A549 (cell line): ENCODE measurements around the gene CES4A. TPM values are rescaled to one million over a fixed set of nuclear protein-coding genes. Genes with fewer than 3 reads are reported as not detected.

Experiments used
- ATAC-seq, 2 experiments: fragments of 200-7000 bp in 1 of 2; fragments of >200 bp in 1 of 2; cut with Nextera tagmentation in 1 of 2; cut with Tn5 transposase in 1 of 2; 3 replicates each; pipeline versions ENCODE4 v1.8.0 to v1.9.1; 2018 to 2020; ENCODE audit warnings: mild to moderate bottlenecking in 1 of 2, moderate library complexity in 1 of 2
- CTCF ChIA-PET: fragments of 300-600 bp; sonication (Branson Sonifier 250); formaldehyde crosslinking; extraction: SDS; loops from one replicate; lab custom pipeline; 2021; ENCODE audit warnings: antibody characterized with exemption, inconsistent platforms; lab: Yijun Ruan, JAX
- POLR2A ChIA-PET: fragments of 350-600 bp; formaldehyde crosslinking; extraction: SDS; loops from one replicate; lab custom pipeline; 2021; ENCODE audit warnings: antibody characterized with exemption, inconsistent platforms; lab: Yijun Ruan, JAX
- DNase-seq, 2 experiments: peaks; one replicate each; pipeline versions ENCODE4 v3.0.0 to v3.0.0-alpha.2; 2011 to 2016; ENCODE audit warnings: low read depth in 1 of 2, low spot score in 1 of 2
- FAIRE-seq: peaks from 2 replicates; lab custom pipeline; 2011; peaks lifted over from hg19 to GRCh38; lab: Jason Lieb, UNC
- H3K27ac ChIP-seq, 2 experiments: fragments of >200 bp; sonication (Bioruptor Twin); formaldehyde crosslinking; 3 replicates each; pipeline ENCODE4 v1.5.1; 2016 to 2017
- H3K4me1 ChIP-seq: fragments of >200 bp; sonication (Bioruptor Twin); formaldehyde crosslinking; 3 replicates; pipeline ENCODE4 v1.6.1; 2016
- H3K4me2 ChIP-seq: fragments of >200 bp; sonication (Bioruptor Twin); formaldehyde crosslinking; 3 replicates; pipeline ENCODE4 v1.6.1; 2016
- H3K4me3 ChIP-seq: fragments of >200 bp; sonication (Bioruptor Twin); formaldehyde crosslinking; 3 replicates; pipeline ENCODE4 v1.5.1; 2016
- H3K9me3 ChIP-seq: fragments of >200 bp; sonication (Bioruptor Twin); formaldehyde crosslinking; 3 replicates; pipeline ENCODE4 v1.6.1; 2016
- ATOH8 ChIP-seq: fragments of 250-450 bp; sonication (Bioruptor Pico); IDR thresholded peaks from 2 replicates; pipeline ENCODE4 v1.5.0; 2020; ENCODE audit warnings: low read depth, mild to moderate bottlenecking, moderate library complexity
- CBX2 ChIP-seq: fragments of 200-600 bp; sonication (generic); IDR thresholded peaks from 2 replicates; pipeline ENCODE4 v1.6.1; 2016; ENCODE audit warnings: low read depth, mild to moderate bottlenecking, borderline replicate concordance
- EHF ChIP-seq: fragments of 250-450 bp; sonication (Bioruptor Pico); IDR thresholded peaks from 2 replicates; pipeline ENCODE4 v1.5.0; 2020; ENCODE audit warnings: mild to moderate bottlenecking
- ELK1 ChIP-seq: fragments of 150-350 bp; IDR thresholded peaks from 2 replicates; pipeline ENCODE4 v1.6.1; 2014; ENCODE audit warnings: low read depth, mild to moderate bottlenecking, low read length
- EP300 ChIP-seq, 2 experiments: fragments of >200 bp; sonication (Bioruptor Twin); formaldehyde crosslinking; IDR thresholded peaks; 2 replicates in 1 of 2; 3 replicates in 1 of 2; pipeline ENCODE4 v1.6.1; 2016 to 2017
- ESRRA ChIP-seq: fragments of 150-350 bp; IDR thresholded peaks from 2 replicates; pipeline ENCODE4 v1.6.1; 2014; ENCODE audit warnings: mild to moderate bottlenecking, low read length, borderline replicate concordance
- FOSB ChIP-seq: fragments of 250-450 bp; sonication (Bioruptor Pico); IDR thresholded peaks from 2 replicates; pipeline ENCODE4 v1.5.0; 2020; ENCODE audit warnings: mild to moderate bottlenecking, moderate library complexity
- FOSL2 ChIP-seq, 2 experiments: fragments of 450-650 bp in 1 of 2; fragments of >200 bp in 1 of 2; sonication (Bioruptor Twin) in 1 of 2; formaldehyde crosslinking; IDR thresholded peaks; 2 replicates each; pipeline versions ENCODE4 v1.5.0 to v1.6.1; 2016 to 2020; ENCODE audit warnings: mild to moderate bottlenecking in 1 of 2, moderate library complexity in 1 of 2
- FOXS1 ChIP-seq: fragments of 250-450 bp; sonication (Bioruptor Pico); IDR thresholded peaks from 2 replicates; pipeline ENCODE4 v1.5.0; 2020; ENCODE audit warnings: mild to moderate bottlenecking, moderate library complexity
- GATA3 ChIP-seq: IDR thresholded peaks from 2 replicates; pipeline ENCODE4 v1.6.1; 2012; ENCODE audit warnings: borderline replicate concordance
- HDAC2 ChIP-seq: fragments of 200-600 bp; sonication (generic); IDR thresholded peaks from 2 replicates; pipeline ENCODE4 v1.6.1; 2016
- HOXB13 ChIP-seq: fragments of 250-450 bp; sonication (Bioruptor Pico); IDR thresholded peaks from 2 replicates; pipeline ENCODE4 v1.5.0; 2020; ENCODE audit warnings: low read depth, mild to moderate bottlenecking, moderate library complexity
- MAFK ChIP-seq: fragments of 450-650 bp; IDR thresholded peaks from 2 replicates; pipeline ENCODE4 v1.6.1; 2014; ENCODE audit not compliant: partially characterized antibody
- MYC ChIP-seq: IDR thresholded peaks from 2 replicates; pipeline ENCODE4 v1.6.1; 2012; ENCODE audit warnings: mild to moderate bottlenecking, inconsistent platforms, low read length, improper control_type of control experiment, borderline replicate concordance
- PBX3 ChIP-seq: IDR thresholded peaks from 2 replicates; pipeline ENCODE4 v1.6.1; 2012
- POLR2A ChIP-seq: IDR thresholded peaks from 2 replicates; pipeline ENCODE4 v1.6.1; 2012; ENCODE audit warnings: mild to moderate bottlenecking, low read length
- RARB ChIP-seq: fragments of 250-450 bp; sonication (Bioruptor Pico); IDR thresholded peaks from 2 replicates; pipeline ENCODE4 v1.8.0; 2021; ENCODE audit warnings: mild to moderate bottlenecking, moderate library complexity
- SMC3 ChIP-seq: fragments of >200 bp; sonication (Bioruptor Twin); formaldehyde crosslinking; IDR thresholded peaks from 3 replicates; pipeline ENCODE4 v1.6.1; 2018; ENCODE audit warnings: inconsistent platforms
- SREBF2 ChIP-seq: fragments of 450-650 bp; IDR thresholded peaks from 2 replicates; pipeline ENCODE4 v1.6.1; 2014; ENCODE audit warnings: mild to moderate bottlenecking, moderate library complexity
- ZC3H11A ChIP-seq: fragments of 450-650 bp; IDR thresholded peaks from 2 replicates; pipeline ENCODE4 v1.6.1; 2014; ENCODE audit warnings: antibody characterized with exemption, mild to moderate bottlenecking
- WGBS: methylation state at CpG from one replicate; pipeline ENCODE4 v1.1.6; 2017; ENCODE audit errors: missing lambda C conversion rate; 5-methylcytosine and 5-hydroxymethylcytosine counted together
- polyA plus RNA-seq, 4 experiments: library from polyadenylated mRNA; depleted of rRNA in 3 of 4; stranded (reverse); fragments of >200 nt; fragmentation: RNase III in 1 of 4; extraction: RNeasy Plus Mini Kit Qiagen cat#74134 plus additional on column Dnase treatment in 1 of 4; gene quantifications; 2 replicates in 3 of 4; 3 replicates in 1 of 4; pipeline ENCODE4 v1.2.3, GENCODE V29; 2011 to 2017
- TF ChIP-seq, protein P1 (sequence below): fragments of 250-450 bp; sonication (Bioruptor Pico); IDR thresholded peaks from 2 replicates; pipeline ENCODE4 v1.5.0; 2021; ENCODE audit warnings: mild to moderate bottlenecking, moderate library complexity, borderline replicate concordance
- TF ChIP-seq, protein P2 (sequence below): fragments of >200 bp; sonication (Bioruptor Twin); formaldehyde crosslinking; IDR thresholded peaks from 3 replicates; pipeline ENCODE4 v1.6.1; 2016
- TF ChIP-seq, protein P3 (sequence below): IDR thresholded peaks from 2 replicates; pipeline ENCODE4 v1.6.1; 2012; ENCODE audit warnings: low read depth, borderline replicate concordance

CES4A gene
- polyA plus RNA-seq, 2 of the 4 experiments (the other 2 are of a cell fraction), result 2.8 to 3.5 TPM

GRCh38 chr16:66979011-66979717 is 9.2 kb upstream of the CES4A start (continued):
- TF ChIP-seq, protein P1, sequence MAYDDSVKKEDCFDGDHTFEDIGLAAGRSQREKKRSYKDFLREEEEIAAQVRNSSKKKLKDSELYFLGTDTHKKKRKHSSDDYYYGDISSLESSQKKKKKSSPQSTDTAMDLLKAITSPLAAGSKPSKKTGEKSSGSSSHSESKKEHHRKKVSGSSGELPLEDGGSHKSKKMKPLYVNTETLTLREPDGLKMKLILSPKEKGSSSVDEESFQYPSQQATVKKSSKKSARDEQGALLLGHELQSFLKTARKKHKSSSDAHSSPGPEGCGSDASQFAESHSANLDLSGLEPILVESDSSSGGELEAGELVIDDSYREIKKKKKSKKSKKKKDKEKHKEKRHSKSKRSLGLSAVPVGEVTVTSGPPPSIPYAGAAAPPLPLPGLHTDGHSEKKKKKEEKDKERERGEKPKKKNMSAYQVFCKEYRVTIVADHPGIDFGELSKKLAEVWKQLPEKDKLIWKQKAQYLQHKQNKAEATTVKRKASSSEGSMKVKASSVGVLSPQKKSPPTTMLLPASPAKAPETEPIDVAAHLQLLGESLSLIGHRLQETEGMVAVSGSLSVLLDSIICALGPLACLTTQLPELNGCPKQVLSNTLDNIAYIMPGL (CRISPR knock-in tag), result no peak

GRCh38 chr16:66983033-66983432 is 5.4 kb upstream of the CES4A start:
- ATAC-seq (no peak), DNase-seq (no peak), FAIRE-seq (no peak)
- Histone ChIP-seq H3K4me3 (no peak overlapping the region), H3K4me2 (no peak overlapping the region), H3K4me1 (peaks cover 4% of the 10 kb centered on the region; the same call in 1 of the 3 replicates), H3K9me3 (no peaks in the 10 kb centered on the region), H3K27ac (no peak overlapping the region)
- TF ChIP-seq FOSL2 (IDR thresholded peaks at IDR 0.05) (no peak), FOSL2 (CRISPR knock-in tag; IDR thresholded peaks at IDR 0.05) (no peak), POLR2A (no peak), SREBF2 (no peak), MAFK (no peak), PBX3 (no peak), RARB (CRISPR knock-in tag) (no peak), GATA3 (no peak), EHF (CRISPR knock-in tag) (no peak)
- TF ChIP-seq, protein P2, sequence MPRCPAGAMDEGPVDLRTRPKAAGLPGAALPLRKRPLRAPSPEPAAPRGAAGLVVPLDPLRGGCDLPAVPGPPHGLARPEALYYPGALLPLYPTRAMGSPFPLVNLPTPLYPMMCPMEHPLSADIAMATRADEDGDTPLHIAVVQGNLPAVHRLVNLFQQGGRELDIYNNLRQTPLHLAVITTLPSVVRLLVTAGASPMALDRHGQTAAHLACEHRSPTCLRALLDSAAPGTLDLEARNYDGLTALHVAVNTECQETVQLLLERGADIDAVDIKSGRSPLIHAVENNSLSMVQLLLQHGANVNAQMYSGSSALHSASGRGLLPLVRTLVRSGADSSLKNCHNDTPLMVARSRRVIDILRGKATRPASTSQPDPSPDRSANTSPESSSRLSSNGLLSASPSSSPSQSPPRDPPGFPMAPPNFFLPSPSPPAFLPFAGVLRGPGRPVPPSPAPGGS, result no peak
- ChIA-PET POLR2A (no interaction called here), CTCF (interaction anchor here (0.8 to 2.6 kb wide), 14 partner anchors 8 to 204 kb away, joined by 3 to 10 read pairs (median 4); partner anchors contain the start of genes FBXL8, NOL3 and TRADD)
- 66% methylated on average over 9 of the region's 9 CpGs for WGBS

GRCh38 chr16:66984892-66985311 is 3.5 kb upstream of the CES4A start:
- no peak overlapping the region for H3K27ac ChIP-seq
- 74% methylated on average over 4 of the region's 4 CpGs for WGBS
- no peak overlapping the region for H3K4me2 ChIP-seq
- ATAC-seq, result no peak; a peak in 1 of 6 replicates
- H3K9me3 ChIP-seq, result no peaks in the 10 kb centered on the region
- H3K4me3 ChIP-seq, result no peak overlapping the region
- POLR2A ChIA-PET, result no interaction called here
- DNase-seq, result no peak
- peaks cover 4% of the 10 kb centered on the region; the same call in 1 of the 3 replicates for H3K4me1 ChIP-seq
- FAIRE-seq, result no peak
- CTCF ChIA-PET, result interaction anchor here (0.9 to 2.6 kb wide), 8 partner anchors 9 to 200 kb away, joined by 3 to 11 read pairs (median 6); no protein-coding TSS in a partner anchor
- TF ChIP-seq SREBF2 (no peak), ZC3H11A (no peak), CBX2 (no peak), ESRRA (no peak), ATOH8 (no peak), FOXS1 (no peak)
- TF ChIP-seq, all 56 proteins: peak for 0

DNA sequence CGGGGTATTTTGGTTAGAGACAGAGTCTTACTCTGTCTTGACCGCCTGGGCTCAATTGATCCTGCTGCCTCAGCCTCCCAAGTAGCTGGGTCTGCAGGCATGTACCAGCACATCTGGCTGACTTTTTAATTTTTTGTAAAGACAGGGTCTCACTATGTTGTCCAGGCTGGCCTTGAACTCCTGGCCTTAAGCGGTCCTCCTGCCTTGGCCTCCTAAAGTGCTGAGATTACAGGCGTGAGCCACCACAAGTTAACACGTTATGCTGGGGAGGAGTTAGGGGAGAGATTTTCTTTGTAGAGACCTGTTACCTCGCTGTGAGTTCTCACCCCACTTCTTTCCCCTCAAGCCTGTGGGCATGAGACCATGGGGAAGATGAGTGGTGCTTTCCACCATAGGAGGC is 1.8 kb upstream of the CES4A start:
- DNase-seq, result no peak
- no peak overlapping the region for H3K4me3 ChIP-seq
- 93% methylated on average over 6 of the region's 6 CpGs for WGBS
- H3K4me1 ChIP-seq, result peaks cover 4% of the 10 kb centered on the region; the same call in 1 of the 3 replicates
- FAIRE-seq, result no peak
- ATAC-seq, result no peak
- no peak overlapping the region for H3K4me2 ChIP-seq
- H3K27ac ChIP-seq, result no peak overlapping the region; a peak in 1 of 6 replicates
- CTCF ChIA-PET, result interaction anchor here (1.1 to 9.5 kb wide), 6 partner anchors 7 to 198 kb away, joined by 3 to 68 read pairs (median 6); no protein-coding TSS in a partner anchor
- POLR2A ChIA-PET, result no interaction called here
- H3K9me3 ChIP-seq, result no peaks in the 10 kb centered on the region
- no peak for TF ChIP-seq HDAC2
- no peak for TF ChIP-seq FOSB (CRISPR knock-in tag)
- no peak for TF ChIP-seq EP300 (IDR thresholded peaks at IDR 0.05)
- TF ChIP-seq SMC3, result no peak
- no peak for TF ChIP-seq MYC
- TF ChIP-seq, protein P3, sequence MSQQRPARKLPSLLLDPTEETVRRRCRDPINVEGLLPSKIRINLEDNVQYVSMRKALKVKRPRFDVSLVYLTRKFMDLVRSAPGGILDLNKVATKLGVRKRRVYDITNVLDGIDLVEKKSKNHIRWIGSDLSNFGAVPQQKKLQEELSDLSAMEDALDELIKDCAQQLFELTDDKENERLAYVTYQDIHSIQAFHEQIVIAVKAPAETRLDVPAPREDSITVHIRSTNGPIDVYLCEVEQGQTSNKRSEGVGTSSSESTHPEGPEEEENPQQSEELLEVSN, result no peak
- no peak for TF ChIP-seq HOXB13 (CRISPR knock-in tag)
- no peak for TF ChIP-seq PBX3
- TF ChIP-seq ELK1, result no peak
- TF ChIP-seq FOSL2 (IDR thresholded peaks at IDR 0.05), result no peak
- TF ChIP-seq FOSL2 (CRISPR knock-in tag; IDR thresholded peaks at IDR 0.05), result no peak
